HepG2 (cell line): ENCODE results near the gene NFATC4. TPM values are rescaled to one million over a fixed set of nuclear protein-coding genes. Genes with fewer than 3 reads are reported as not detected.

Source experiments
- ATAC-seq: fragments of 200-7000 bp; cut with Tn5 transposase; 3 replicates; pipeline ENCODE4 v1.9.1; 2020; ENCODE audit warnings: mild to moderate bottlenecking, moderate library complexity
- BruUV-seq: library from RNA; stranded (reverse); fragments of 400-500 nt; replicated peaks from 2 replicates; lab custom pipeline; 2021; lab: Mats Ljungman, UMichigan
- CTCF ChIA-PET: fragments of 300-600 bp; formaldehyde crosslinking; extraction: SDS; loops from one replicate; lab custom pipeline; 2021; ENCODE audit warnings: low total read pairs, inconsistent platforms, low intra/inter-chr PET ratio; lab: Yijun Ruan, JAX
- POLR2A ChIA-PET: fragments of 350-600 bp; sonication (Branson Sonifier 250); formaldehyde crosslinking; loops from one replicate; lab custom pipeline; 2020; ENCODE audit warnings: antibody characterized with exemption, inconsistent platforms; lab: Yijun Ruan, JAX
- DNase-seq: peaks from one replicate; pipeline ENCODE4 v3.0.0-alpha.2; 2015; ENCODE audit warnings: low spot score
- FAIRE-seq: peaks from 3 replicates; lab custom pipeline; 2011; peaks lifted over from hg19 to GRCh38; lab: Jason Lieb, UNC
- H2AFZ ChIP-seq: one replicate; pipeline ENCODE4 v1.6.1; 2011; ENCODE audit warnings: low read length, inconsistent platforms
- H3K27ac ChIP-seq: fragments of 300-600 bp; 3 replicates; pipeline ENCODE4 v1.8.0; 2011; ENCODE audit warnings: mixed run types, mild to moderate bottlenecking, mixed read lengths, low read length, inconsistent platforms; ENCODE audit not compliant: insufficient read depth; ENCODE audit errors: extremely low read length
- H3K27me3 ChIP-seq, 2 experiments: fragments of 200-600 bp in 1 of 2; 2 replicates in 1 of 2; 3 replicates in 1 of 2; pipeline versions ENCODE4 v1.6.0 to v1.8.0; 2011; ENCODE audit warnings: low read length in 2 of 2, mild to moderate bottlenecking in 2 of 2, moderate library complexity in 2 of 2, inconsistent platforms in 1 of 2; ENCODE audit not compliant: insufficient read depth in 2 of 2, control insufficient read depth in 1 of 2
- H3K36me3 ChIP-seq, 2 experiments: fragments of 200-600 bp in 1 of 2; replicated peaks in 1 of 2; 2 replicates in 1 of 2; 3 replicates in 1 of 2; pipeline versions ENCODE4 v1.5.1 to v1.8.0; 2011; ENCODE audit warnings: low read length in 2 of 2, inconsistent platforms in 1 of 2; ENCODE audit not compliant: insufficient read depth in 2 of 2, control insufficient read depth in 1 of 2
- H3K4me1 ChIP-seq: 2 replicates; pipeline ENCODE4 v1.5.1; 2012; ENCODE audit warnings: low read length, inconsistent platforms; ENCODE audit not compliant: insufficient read depth
- H3K4me2 ChIP-seq: 2 replicates; pipeline ENCODE4 v1.6.0; 2011; ENCODE audit warnings: low read depth, low read length, inconsistent platforms
- H3K4me3 ChIP-seq, 3 experiments: fragments of 200-600 bp in 1 of 3; sonication (generic), shearing (Covaris generic) in 1 of 3; replicated peaks in 1 of 3; 2 replicates each; pipeline ENCODE4 v1.5.1; 2011 to 2016; ENCODE audit warnings: low read length in 3 of 3, inconsistent platforms in 2 of 3, low read depth in 2 of 3, mild to moderate bottlenecking in 2 of 3, control low read depth in 1 of 3, mixed read lengths in 1 of 3; ENCODE audit not compliant: insufficient read depth in 1 of 3
- H3K79me2 ChIP-seq: one replicate; pipeline ENCODE4 v1.6.1; 2011; ENCODE audit warnings: low read length, inconsistent platforms; ENCODE audit not compliant: insufficient read depth
- H3K9ac ChIP-seq: 2 replicates; pipeline ENCODE4 v1.6.0; 2011; ENCODE audit warnings: mild to moderate bottlenecking, low read depth, low read length, inconsistent platforms; ENCODE audit not compliant: insufficient read depth
- H3K9me3 ChIP-seq: 2 replicates; pipeline ENCODE4 v1.5.1; 2012; ENCODE audit warnings: mild to moderate bottlenecking, low read length
- H4K20me1 ChIP-seq: 2 replicates; pipeline ENCODE4 v1.6.0; 2011; ENCODE audit warnings: inconsistent platforms, mild to moderate bottlenecking, low read length, moderate library complexity; ENCODE audit not compliant: insufficient read depth
- DDIT3 ChIP-seq: sonication (generic); formaldehyde crosslinking; IDR thresholded peaks from 2 replicates; pipeline ENCODE4 v1.4.0; 2020; ENCODE audit warnings: mild to moderate bottlenecking, missing genetic modification reagents
- HMG20A ChIP-seq: IDR thresholded peaks from 2 replicates; pipeline ENCODE4 v1.6.1; 2016; ENCODE audit warnings: borderline replicate concordance
- NR2F6 ChIP-seq, 2 experiments: IDR thresholded peaks; 2 replicates each; pipeline ENCODE4 v1.6.1; 2016; ENCODE audit warnings: antibody characterized with exemption in 1 of 2, mild to moderate bottlenecking in 1 of 2
- RFXAP ChIP-seq: sonication (generic); formaldehyde crosslinking; IDR thresholded peaks from 2 replicates; pipeline ENCODE4 v1.4.0; 2020; ENCODE audit warnings: missing genetic modification reagents, borderline replicate concordance
- ZFP90 ChIP-seq: sonication (generic); formaldehyde crosslinking; IDR thresholded peaks from 2 replicates; pipeline ENCODE4 v1.8.0; 2022; ENCODE audit warnings: missing genetic modification reagents, mild to moderate bottlenecking, inconsistent platforms, borderline replicate concordance
- ZKSCAN8 ChIP-seq: IDR thresholded peaks from 2 replicates; pipeline ENCODE4 v1.6.1; 2016; ENCODE audit warnings: borderline replicate concordance, missing genetic modification reagents, missing compliant biosample characterization
- ZNF510 ChIP-seq: sonication (generic); formaldehyde crosslinking; IDR thresholded peaks from 2 replicates; pipeline ENCODE4 v1.4.0; 2020; ENCODE audit warnings: low read depth, mild to moderate bottlenecking, missing genetic modification reagents
- ZNF530 ChIP-seq: sonication (generic); formaldehyde crosslinking; IDR thresholded peaks from 2 replicates; pipeline ENCODE4 v1.5.0; 2020; ENCODE audit warnings: low read depth, mild to moderate bottlenecking, missing genetic modification reagents
- ZNF629 ChIP-seq: sonication (generic); formaldehyde crosslinking; conservative IDR thresholded peaks from 2 replicates; pipeline ENCODE4 v1.5.0; 2020; ENCODE audit warnings: missing genetic modification reagents
- WGBS: methylation state at CpG from one replicate; pipeline ENCODE4 v1.1.6; 2017; ENCODE audit warnings: low lambda C conversion rate; 5-methylcytosine and 5-hydroxymethylcytosine counted together
- in situ Hi-C: cut with HindIII; loops from 2 replicates; pipeline ENCODE4 v1.10.0; 2017; ENCODE audit warnings: low pct_unique_long_range_greater_than_20kb; ENCODE audit not compliant: extremely low pct_ligation_motif_present
- intact Hi-C: fragments of 100-400 bp; cut with micrococcal nuclease; formaldehyde crosslinking; loops from one replicate; pipeline ENCODE4 v1.10.0; 2022; ENCODE audit not compliant: unreplicated experiment
- polyA plus RNA-seq, 8 experiments: library from polyadenylated mRNA; depleted of rRNA in 3 of 8; stranded (reverse) in 7 of 8; unstranded in 1 of 8; fragments of >200 nt; fragmentation: Illumina TruSeq in 4 of 8; extraction: Trizol in 4 of 8; gene quantifications; 2 replicates each; pipeline versions ENCODE4 v1.2.1 to v1.2.3, GENCODE V29; 2011 to 2016; ENCODE audit warnings: low read depth in 4 of 8, missing spikeins in 1 of 8, mixed read lengths in 1 of 8; ENCODE audit not compliant: insufficient read depth in 1 of 8
- total RNA-seq, 5 experiments: library from RNA; depleted of rRNA; stranded (reverse); fragments of >200 nt; fragmentation: Illumina TruSeq; extraction: Trizol; gene quantifications; 2 replicates each; pipeline ENCODE4 v1.2.3, GENCODE V29; 2016; ENCODE audit warnings: low read depth in 1 of 5
- TF ChIP-seq, protein P1 (sequence below): sonication (generic); formaldehyde crosslinking; IDR thresholded peaks from 2 replicates; pipeline ENCODE4 v1.9.0; 2022; ENCODE audit warnings: missing genetic modification reagents, mild to moderate bottlenecking, borderline replicate concordance

The NFATC4 gene
- total and polyA plus RNA-seq, 2 of the 13 experiments (the other 11 are each of a cell fraction or from before 2014, with no cell fraction given) = 0.04 to 0.15 TPM

DNA sequence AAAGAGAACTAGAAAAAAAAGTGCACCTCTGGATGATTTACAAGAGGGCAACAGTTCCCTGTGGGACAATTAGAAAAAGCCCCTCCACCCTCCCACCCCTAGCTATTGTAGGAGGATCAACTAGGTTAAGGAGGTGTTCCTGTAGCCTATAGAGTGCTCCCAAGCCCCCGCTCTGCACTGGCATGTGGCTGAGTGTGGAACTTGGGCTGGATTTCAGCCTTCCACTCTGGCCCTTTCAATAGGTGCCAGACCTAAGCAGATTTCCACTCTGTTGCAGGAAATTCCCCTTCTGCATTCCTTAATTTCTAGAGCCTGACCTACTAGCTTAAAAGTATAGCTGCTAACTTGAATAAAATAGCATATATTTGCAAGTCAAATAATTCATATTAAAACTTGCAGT, 2.8 kb downstream of the NFATC4 start:
- Histone ChIP-seq H3K36me3 (no peaks in the 10 kb centered on the region), H3K4me3 (no peak overlapping the region), H3K9ac (no peak overlapping the region), H3K27me3 (peaks cover 23 to 60% of the 10 kb centered on the region in 2 experiments), H2AFZ (no peak overlapping the region), H3K27ac (no peak overlapping the region), H3K79me2 (no peaks in the 10 kb centered on the region), H4K20me1 (no peaks in the 10 kb centered on the region), H3K9me3 (no peaks in the 10 kb centered on the region)
- ATAC-seq = no peak
- intact Hi-C loops = loop anchor here (2.0 kb wide), 1 partner anchor 36 kb away; no protein-coding TSS in a partner anchor
- BruUV-seq = no TSS peak
- POLR2A ChIA-PET = interaction anchor here (1.0 to 3.7 kb wide), 4 partner anchors 28 to 71 kb away, joined by 3 to 19 read pairs (median 10); partner anchors contain the start of genes CBLN3, KHNYN and NYNRIN
- in situ Hi-C loops = no loop called here
- TF ChIP-seq ZNF530 = no peak
- no peak for TF ChIP-seq ZKSCAN8 (CRISPR knock-in tag)
- no peak for TF ChIP-seq NR2F6 (IDR thresholded peaks at IDR 0.05)
- no peak for TF ChIP-seq NR2F6 (CRISPR knock-in tag; IDR thresholded peaks at IDR 0.05)
- TF ChIP-seq ZNF510 (CRISPR knock-in tag) = no peak
- no peak for TF ChIP-seq ZFP90 (CRISPR knock-in tag)
- TF ChIP-seq, protein P1, sequence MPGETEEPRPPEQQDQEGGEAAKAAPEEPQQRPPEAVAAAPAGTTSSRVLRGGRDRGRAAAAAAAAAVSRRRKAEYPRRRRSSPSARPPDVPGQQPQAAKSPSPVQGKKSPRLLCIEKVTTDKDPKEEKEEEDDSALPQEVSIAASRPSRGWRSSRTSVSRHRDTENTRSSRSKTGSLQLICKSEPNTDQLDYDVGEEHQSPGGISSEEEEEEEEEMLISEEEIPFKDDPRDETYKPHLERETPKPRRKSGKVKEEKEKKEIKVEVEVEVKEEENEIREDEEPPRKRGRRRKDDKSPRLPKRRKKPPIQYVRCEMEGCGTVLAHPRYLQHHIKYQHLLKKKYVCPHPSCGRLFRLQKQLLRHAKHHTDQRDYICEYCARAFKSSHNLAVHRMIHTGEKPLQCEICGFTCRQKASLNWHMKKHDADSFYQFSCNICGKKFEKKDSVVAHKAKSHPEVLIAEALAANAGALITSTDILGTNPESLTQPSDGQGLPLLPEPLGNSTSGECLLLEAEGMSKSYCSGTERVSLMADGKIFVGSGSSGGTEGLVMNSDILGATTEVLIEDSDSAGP = no peak
- TF ChIP-seq RFXAP (CRISPR knock-in tag) = no peak
- no peak for TF ChIP-seq DDIT3
- no peak for TF ChIP-seq ZNF629 (CRISPR knock-in tag)
- TF ChIP-seq HMG20A (CRISPR knock-in tag) = no peak
- TF ChIP-seq, all 625 proteins: peak for 0
- FAIRE-seq = no peak
- DNase-seq = no peak
- Histone ChIP-seq H3K4me1 (peaks cover 24% of the 10 kb centered on the region), H3K4me2 (no peak overlapping the region)
- CTCF ChIA-PET = interaction anchor here (1.0 kb wide), 1 partner anchor 66 kb away, joined by 3 read pairs; no protein-coding TSS in a partner anchor
- WGBS = 18% methylated on average over 1 of the region's 1 CpG
